HL-60 (cell line): Measurements from ENCODE around the gene GLP1R.

Source experiments
- CTCF ChIP-seq: IDR thresholded peaks from one replicate; pipeline ENCODE4 v1.5.1; 2011; ENCODE audit warnings: low read length, control low read depth, inconsistent platforms; ENCODE audit not compliant: insufficient read depth
- POLR2AphosphoS5 ChIP-seq: IDR thresholded peaks from 2 replicates; pipeline ENCODE4 v1.6.1; 2012; ENCODE audit warnings: low read depth

GRCh38 chr6:39075807-39076622 lies 27.4 kb downstream of the GLP1R start:
- TF ChIP-seq CTCF (no peak), POLR2AphosphoS5 (no peak)
